ENCODE data around the gene TEX53. TPM values are rescaled to one million over a fixed set of nuclear protein-coding genes. Genes with fewer than 3 reads are reported as not detected.

Gene TEX53
- total and polyA plus RNA-seq, 2 of the 8 experiments (the other 6 are each of a cell fraction or from before 2014, with no cell fraction given), result not detected

DNA sequence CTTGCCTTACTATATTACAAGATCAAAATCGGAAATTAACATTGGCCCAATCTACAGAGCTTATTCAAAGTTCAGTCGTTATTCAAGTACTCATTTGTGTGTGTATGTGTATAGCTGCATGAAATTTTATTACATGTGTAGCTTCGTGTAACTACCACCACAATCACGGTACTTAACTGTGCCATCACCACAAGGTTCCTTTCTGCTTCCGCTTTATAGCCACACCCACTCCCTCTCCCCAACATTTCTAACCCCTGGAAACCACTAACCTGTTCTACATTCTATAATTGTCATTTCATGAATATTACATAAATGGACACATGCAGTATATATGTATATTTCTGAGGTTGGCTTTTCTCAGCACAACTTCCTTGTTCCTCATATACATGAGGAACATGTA lies 28.3 kb upstream of the TEX53 start:
- Histone ChIP-seq H2BK120ac (replicated peaks; ENCODE audit: low read depth, low read length) (no peak overlapping the region), H3K56ac (replicated peaks; ENCODE audit: insufficient read length, low read depth, low read length) (no peak overlapping the region), H3K27me3 (replicated peaks in 1 of 4; ENCODE audit: control insufficient read depth in 3 of 4, extremely low read depth in 1 of 4, insufficient read depth in 3 of 4, low read length in 3 of 4) (no peaks in the 10 kb centered on the region), H2BK20ac (ENCODE audit: low read length) (no peak overlapping the region), H3K79me1 (ENCODE audit: low read depth, low read length) (no peaks in the 10 kb centered on the region), H2BK12ac (ENCODE audit: low read depth, low read length) (no peak overlapping the region), H3K14ac (ENCODE audit: insufficient read length) (no peak overlapping the region), H2BK5ac (ENCODE audit: low read depth, low read length) (no peak overlapping the region), H2AK5ac (ENCODE audit: low read depth, low read length) (no peak overlapping the region), H3K4ac (replicated peaks; ENCODE audit: insufficient read length, low read depth, low read length) (no peak overlapping the region), H3K23ac (ENCODE audit: insufficient read length) (no peak overlapping the region), H4K8ac (ENCODE audit: extremely low read depth, insufficient read depth, low read length) (no peak overlapping the region), H4K20me1 (replicated peaks in 1 of 2; ENCODE audit: control insufficient read depth in 1 of 2, insufficient read depth in 2 of 2, low read length in 2 of 2) (no peaks in the 10 kb centered on the region), H3K23me2 (ENCODE audit: low read depth, low read length) (no peaks in the 10 kb centered on the region), H3K79me2 (ENCODE audit: control insufficient read depth in 1 of 2, insufficient read depth in 2 of 2, low read length in 2 of 2) (no peaks in the 10 kb centered on the region), H4K5ac (ENCODE audit: insufficient read length, low read depth, low read length) (no peak overlapping the region), H3K27ac (ENCODE audit: low read depth, low read length) (no peak overlapping the region), H4K91ac (replicated peaks; ENCODE audit: insufficient read length, low read length) (no peak overlapping the region), H3K4me3 (ENCODE audit: extremely low read depth in 1 of 4, insufficient read depth in 2 of 4, low read depth in 3 of 4, low read length in 4 of 4) (no peak overlapping the region), H2BK15ac (ENCODE audit: low read length) (no peak overlapping the region), H3K18ac (ENCODE audit: extremely low read depth, low read length) (no peak overlapping the region), H3K9ac (replicated peaks in 1 of 4; ENCODE audit: extremely low read depth in 1 of 4, low read depth in 3 of 4, low read length in 3 of 4) (no peak overlapping the region), H3K4me2 (ENCODE audit: insufficient read depth in 1 of 2, low read depth in 2 of 2, low read length in 2 of 2) (no peak overlapping the region), H2AFZ (ENCODE audit: low read length) (no peak overlapping the region), H3K4me1 (replicated peaks in 1 of 4; ENCODE audit: control insufficient read depth in 3 of 4, insufficient read depth in 4 of 4, low read length in 3 of 4) (no peaks in the 10 kb centered on the region), H3K9me3 (ENCODE audit: insufficient read depth in 2 of 2, low read depth in 1 of 2, low read length in 1 of 2) (no peaks in the 10 kb centered on the region), H3K36me3 (ENCODE audit: control insufficient read depth in 2 of 4, insufficient read depth in 4 of 4, low read length in 3 of 4) (no peaks in the 10 kb centered on the region)
- CTCF ChIA-PET (ENCODE audit: partially characterized antibody), result interaction anchor here (0.7 to 1.4 kb wide), 10 partner anchors 10 to 330 kb away, joined by 3 to 7 read pairs (median 4); no protein-coding TSS in a partner anchor
- POLR2A ChIA-PET (ENCODE audit: partially characterized antibody), result interaction anchor here (0.6 to 1.2 kb wide), 2 partner anchors 9 to 20 kb away, joined by 3 to 5 read pairs; no protein-coding TSS in a partner anchor
- no peak for FAIRE-seq
- WGBS, 2 experiments (ENCODE audit: extremely low coverage in 1 of 2, insufficient coverage in 1 of 2, insufficient read length in 1 of 2, insufficient replicate concordance in 2 of 2, low coverage in 1 of 2, low lambda C conversion rate in 2 of 2, missing lambda C conversion rate in 1 of 2), result 90% methylated on average over 5 of the region's 5 CpGs; no CpG with 5 or more reads in 1 of the 2 experiments
- no peak for DNase-seq (ENCODE audit: low read depth in 1 of 2, low spot score in 2 of 2)
- no peak for TF ChIP-seq TBP (IDR thresholded peaks at IDR 0.05; ENCODE audit: low read depth, low read length)
- TF ChIP-seq RBBP5 (IDR thresholded peaks at IDR 0.05; ENCODE audit: borderline replicate concordance, low read depth, low read length), result no peak
- TF ChIP-seq JUND (IDR thresholded peaks at IDR 0.05; ENCODE audit: low read length), result no peak
- no peak for TF ChIP-seq PHF8 (conservative IDR thresholded peaks at IDR 0.05; ENCODE audit: low read depth, low read length)
- no peak for TF ChIP-seq CTBP2 (IDR thresholded peaks at IDR 0.05; ENCODE audit: borderline replicate concordance, insufficient read depth, insufficient read length, low read length)
- no peak for TF ChIP-seq KDM5A (IDR thresholded peaks at IDR 0.05; ENCODE audit: low read length)
- no peak for TF ChIP-seq CBX5 (IDR thresholded peaks at IDR 0.05; ENCODE audit: low read depth, low read length)
- no peak for TF ChIP-seq USF2 (IDR thresholded peaks at IDR 0.05; ENCODE audit: low read length)
- TF ChIP-seq, protein P1, sequence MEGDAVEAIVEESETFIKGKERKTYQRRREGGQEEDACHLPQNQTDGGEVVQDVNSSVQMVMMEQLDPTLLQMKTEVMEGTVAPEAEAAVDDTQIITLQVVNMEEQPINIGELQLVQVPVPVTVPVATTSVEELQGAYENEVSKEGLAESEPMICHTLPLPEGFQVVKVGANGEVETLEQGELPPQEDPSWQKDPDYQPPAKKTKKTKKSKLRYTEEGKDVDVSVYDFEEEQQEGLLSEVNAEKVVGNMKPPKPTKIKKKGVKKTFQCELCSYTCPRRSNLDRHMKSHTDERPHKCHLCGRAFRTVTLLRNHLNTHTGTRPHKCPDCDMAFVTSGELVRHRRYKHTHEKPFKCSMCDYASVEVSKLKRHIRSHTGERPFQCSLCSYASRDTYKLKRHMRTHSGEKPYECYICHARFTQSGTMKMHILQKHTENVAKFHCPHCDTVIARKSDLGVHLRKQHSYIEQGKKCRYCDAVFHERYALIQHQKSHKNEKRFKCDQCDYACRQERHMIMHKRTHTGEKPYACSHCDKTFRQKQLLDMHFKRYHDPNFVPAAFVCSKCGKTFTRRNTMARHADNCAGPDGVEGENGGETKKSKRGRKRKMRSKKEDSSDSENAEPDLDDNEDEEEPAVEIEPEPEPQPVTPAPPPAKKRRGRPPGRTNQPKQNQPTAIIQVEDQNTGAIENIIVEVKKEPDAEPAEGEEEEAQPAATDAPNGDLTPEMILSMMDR (IDR thresholded peaks at IDR 0.05; ENCODE audit: control extremely low read depth in 1 of 3, insufficient read depth in 1 of 3, low read depth in 1 of 3, low read length in 3 of 3), result no peak
- no peak for TF ChIP-seq BRCA1 (IDR thresholded peaks at IDR 0.05; ENCODE audit: low read depth, low read length)

Data from H1 (cell line).